ENCODE results near the gene ATP13A3.

ATP13A3 gene

DNA sequence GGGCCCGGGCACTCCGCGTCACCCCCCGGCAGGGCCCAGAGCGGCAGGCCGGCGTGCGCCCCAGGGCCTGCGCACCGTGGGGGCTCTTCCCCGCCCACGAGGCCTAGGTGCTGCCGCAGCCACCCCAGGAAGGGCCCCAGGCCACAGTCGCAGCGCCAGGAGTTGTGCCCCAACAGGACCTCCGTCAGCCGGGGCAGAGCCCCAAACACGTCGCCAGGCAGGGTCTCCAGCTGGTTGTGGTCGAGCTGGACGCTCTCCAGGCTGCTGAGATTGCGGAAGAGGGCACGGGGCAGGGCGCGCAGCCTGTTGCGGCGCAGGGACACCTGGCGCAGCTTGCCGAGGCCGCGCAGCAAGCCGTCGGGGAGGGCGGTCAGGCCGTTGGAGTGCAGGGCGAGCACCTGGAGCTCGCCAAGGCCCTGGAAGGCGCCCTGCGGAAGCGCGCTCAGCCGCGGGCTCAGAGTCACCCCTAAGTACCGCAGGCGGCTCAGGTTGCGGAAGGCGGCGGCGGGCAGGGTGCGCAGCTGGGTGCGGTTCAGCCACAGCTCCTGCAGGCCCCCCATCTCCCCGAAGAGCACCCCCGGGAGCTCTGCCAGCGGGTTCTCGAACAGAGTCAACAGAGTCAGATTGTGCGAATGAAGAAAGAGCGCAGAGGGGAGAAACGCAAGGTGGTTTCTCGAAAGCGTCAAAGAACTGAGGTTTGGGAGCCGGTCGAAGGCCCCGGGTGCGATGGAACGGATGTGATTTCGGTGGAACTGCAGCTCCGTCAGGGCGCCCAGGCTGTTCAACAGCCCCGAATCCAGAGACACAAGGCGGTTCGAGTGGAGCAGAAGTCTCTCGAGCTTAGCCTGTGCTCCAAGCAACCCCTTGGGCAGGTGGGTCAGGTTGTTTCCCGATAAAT is 89.7 kb downstream of the ATP13A3 start:
- H3K9me3 ChIP-seq (ENCODE audit: control insufficient read depth, insufficient read depth, low read length) = no peaks in the 10 kb centered on the region
- H3K9ac ChIP-seq (ENCODE audit: low read depth, low read length) = no peak overlapping the region
- peaks cover 2% of the 10 kb centered on the region for H3K4me1 ChIP-seq (ENCODE audit: control insufficient read depth, insufficient read depth, low read length)
- H3K4me3 ChIP-seq (ENCODE audit: low read depth, low read length) = peak overlapping the region; percentile 39
- H3K27me3 ChIP-seq (ENCODE audit: control insufficient read depth, insufficient read depth, low read length) = peaks cover 16% of the 10 kb centered on the region
- no peaks in the 10 kb centered on the region for H3K36me3 ChIP-seq (ENCODE audit: control insufficient read depth, insufficient read depth, low read length)

- H3K9ac ChIP-seq (ENCODE audit: low read depth, low read length) = no peak overlapping the region
These were observed 90.3 kb downstream of the ATP13A3 start for GRCh38 chr3:194396539-194396858.

DNA sequence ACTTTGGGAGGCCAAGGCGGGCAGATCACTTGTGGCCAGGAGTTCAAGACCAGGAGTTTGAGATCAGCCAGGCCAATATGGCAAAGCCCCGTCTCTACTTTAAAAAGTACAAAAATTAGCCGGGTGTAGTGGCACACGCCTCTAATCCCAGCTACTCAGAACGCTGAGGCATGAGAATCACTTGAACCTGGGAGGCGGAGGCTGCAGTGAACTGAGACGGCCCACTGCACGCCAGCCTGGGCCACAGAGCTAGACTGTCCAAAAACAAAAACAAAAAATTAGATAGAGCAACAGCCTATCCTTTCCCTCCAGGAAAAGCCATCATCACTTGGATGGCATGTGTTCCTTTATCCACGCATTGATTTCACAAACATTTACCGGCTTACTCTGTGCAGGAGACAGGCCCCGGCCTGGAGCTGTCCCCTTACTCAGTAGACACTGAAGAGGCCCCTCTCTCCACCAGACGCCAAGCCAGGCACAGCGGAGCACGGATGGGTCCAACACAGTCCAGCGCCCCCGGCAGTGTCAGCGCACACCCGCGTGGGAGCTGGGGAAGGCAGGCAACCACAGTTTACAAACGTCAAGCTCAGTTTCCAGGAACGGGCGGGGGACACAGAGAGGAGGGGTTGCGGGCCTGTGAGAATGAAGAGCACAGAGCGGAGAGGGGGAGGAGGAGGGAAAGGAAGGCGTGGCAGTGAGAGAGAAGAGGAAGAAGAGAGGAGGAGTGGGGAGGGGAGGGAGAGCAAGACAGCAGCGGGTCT is 90.8 kb downstream of the ATP13A3 start:
- Histone ChIP-seq H3K27me3 (ENCODE audit: control insufficient read depth, insufficient read depth, low read length) (peaks cover 16% of the 10 kb centered on the region), H3K9ac (ENCODE audit: low read depth, low read length) (no peak overlapping the region), H3K9me3 (ENCODE audit: control insufficient read depth, insufficient read depth, low read length) (no peaks in the 10 kb centered on the region), H3K4me3 (ENCODE audit: low read depth, low read length) (peak overlapping the region; percentile 35), H3K36me3 (ENCODE audit: control insufficient read depth, insufficient read depth, low read length) (no peaks in the 10 kb centered on the region), H3K4me1 (ENCODE audit: control insufficient read depth, insufficient read depth, low read length) (no peaks in the 10 kb centered on the region)

More at GRCh38 chr3:194396539-194396858, 90.3 kb downstream of the ATP13A3 start:
- Histone ChIP-seq H3K4me1 (ENCODE audit: control insufficient read depth, insufficient read depth, low read length) (no peaks in the 10 kb centered on the region), H3K27me3 (ENCODE audit: control insufficient read depth, insufficient read depth, low read length) (peaks cover 16% of the 10 kb centered on the region), H3K9me3 (ENCODE audit: control insufficient read depth, insufficient read depth, low read length) (no peaks in the 10 kb centered on the region), H3K36me3 (ENCODE audit: control insufficient read depth, insufficient read depth, low read length) (no peaks in the 10 kb centered on the region), H3K4me3 (ENCODE audit: low read depth, low read length) (peak overlapping the region; percentile 35)

DNA sequence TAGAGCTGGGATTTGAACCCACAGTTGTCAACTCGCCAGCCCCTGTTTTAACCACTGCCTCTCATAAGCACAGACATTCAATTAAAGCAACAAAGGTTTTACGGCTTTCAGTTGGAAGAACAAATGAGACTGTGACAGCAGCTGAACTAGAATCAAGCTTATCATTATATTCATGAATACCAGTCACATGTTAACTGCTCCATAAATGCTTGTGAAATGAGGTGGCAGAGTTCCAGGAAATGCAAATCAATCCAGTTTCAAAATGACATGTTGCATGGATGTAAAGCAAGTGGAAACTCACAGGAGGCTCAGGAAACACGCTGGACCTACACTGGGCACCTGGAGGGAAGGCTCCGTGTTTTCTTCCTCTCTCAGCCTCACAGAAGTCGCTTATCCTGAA is 91.6 kb downstream of the ATP13A3 start:
- no peaks in the 10 kb centered on the region for H3K9me3 ChIP-seq (ENCODE audit: control insufficient read depth, insufficient read depth, low read length)
- H3K4me3 ChIP-seq (ENCODE audit: low read depth, low read length) = no peak overlapping the region
- H3K9ac ChIP-seq (ENCODE audit: low read depth, low read length) = no peak overlapping the region
- no peaks in the 10 kb centered on the region for H3K36me3 ChIP-seq (ENCODE audit: control insufficient read depth, insufficient read depth, low read length)
- H3K4me1 ChIP-seq (ENCODE audit: control insufficient read depth, insufficient read depth, low read length) = no peaks in the 10 kb centered on the region
- peaks cover 16% of the 10 kb centered on the region for H3K27me3 ChIP-seq (ENCODE audit: control insufficient read depth, insufficient read depth, low read length)

DNA sequence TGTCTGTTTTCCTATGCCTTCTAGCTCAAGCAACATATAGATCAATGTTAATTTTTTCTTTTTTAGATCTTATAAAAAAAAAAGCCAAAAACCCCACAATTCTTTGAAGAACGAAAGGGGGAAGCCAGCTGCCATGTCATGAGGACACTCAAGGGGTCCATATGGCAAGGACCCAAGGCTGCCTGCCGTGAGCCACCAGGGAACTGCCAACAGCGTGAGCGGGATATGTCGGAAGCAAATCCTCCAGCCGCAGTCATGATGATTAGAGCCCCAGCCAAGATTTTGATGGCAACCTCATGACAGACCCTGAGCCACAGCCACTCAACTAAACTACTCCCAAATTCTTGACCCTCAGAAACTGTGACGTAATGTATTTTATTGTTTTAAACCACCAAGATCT is 94.2 kb downstream of the ATP13A3 start:
- Histone ChIP-seq H3K9ac (ENCODE audit: low read depth, low read length) (no peak overlapping the region), H3K27me3 (ENCODE audit: control insufficient read depth, insufficient read depth, low read length) (peaks cover 4% of the 10 kb centered on the region), H3K4me1 (ENCODE audit: control insufficient read depth, insufficient read depth, low read length) (no peaks in the 10 kb centered on the region), H3K9me3 (ENCODE audit: control insufficient read depth, insufficient read depth, low read length) (no peaks in the 10 kb centered on the region), H3K4me3 (ENCODE audit: low read depth, low read length) (no peak overlapping the region), H3K36me3 (ENCODE audit: control insufficient read depth, insufficient read depth, low read length) (no peaks in the 10 kb centered on the region)

DNA sequence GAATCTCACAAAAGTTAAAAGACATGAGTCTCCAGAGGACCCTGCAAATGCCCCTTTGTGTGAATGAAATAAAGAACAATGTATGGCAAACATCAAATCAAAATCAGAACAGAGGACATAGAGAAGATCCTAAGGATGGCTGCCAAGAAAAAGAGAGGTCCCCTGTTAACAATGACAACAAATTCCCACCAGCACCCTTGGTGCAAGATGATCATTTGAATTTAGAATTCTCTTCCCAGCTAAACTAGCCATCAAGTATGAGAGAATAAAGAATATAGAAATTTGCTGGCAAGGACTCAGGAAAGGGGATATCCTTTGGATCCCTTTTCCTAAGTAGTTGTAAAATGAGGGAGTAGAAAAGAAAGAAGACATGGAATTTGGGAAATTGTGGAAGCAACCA is 96.0 kb downstream of the ATP13A3 start:
- Histone ChIP-seq H3K9ac (ENCODE audit: low read depth, low read length) (no peak overlapping the region), H3K9me3 (ENCODE audit: control insufficient read depth, insufficient read depth, low read length) (no peaks in the 10 kb centered on the region), H3K27me3 (ENCODE audit: control insufficient read depth, insufficient read depth, low read length) (no peaks in the 10 kb centered on the region), H3K4me3 (ENCODE audit: low read depth, low read length) (no peak overlapping the region), H3K36me3 (ENCODE audit: control insufficient read depth, insufficient read depth, low read length) (no peaks in the 10 kb centered on the region), H3K4me1 (ENCODE audit: control insufficient read depth, insufficient read depth, low read length) (no peaks in the 10 kb centered on the region)

- H3K9ac ChIP-seq (ENCODE audit: low read depth, low read length) = no peak overlapping the region
- no peaks in the 10 kb centered on the region for H3K27me3 ChIP-seq (ENCODE audit: control insufficient read depth, insufficient read depth, low read length)
- H3K9me3 ChIP-seq (ENCODE audit: control insufficient read depth, insufficient read depth, low read length) = no peaks in the 10 kb centered on the region
- no peak overlapping the region for H3K4me3 ChIP-seq (ENCODE audit: low read depth, low read length)
- no peaks in the 10 kb centered on the region for H3K36me3 ChIP-seq (ENCODE audit: control insufficient read depth, insufficient read depth, low read length)
- H3K4me1 ChIP-seq (ENCODE audit: control insufficient read depth, insufficient read depth, low read length) = no peaks in the 10 kb centered on the region
These were observed 97.5 kb downstream of the ATP13A3 start for GRCh38 chr3:194389269-194389668.

GRCh38 chr3:194387926-194388418 is 98.8 kb downstream of the ATP13A3 start:
- H3K27me3 ChIP-seq (ENCODE audit: control insufficient read depth, insufficient read depth, low read length) = no peaks in the 10 kb centered on the region
- H3K4me1 ChIP-seq (ENCODE audit: control insufficient read depth, insufficient read depth, low read length) = no peaks in the 10 kb centered on the region
- H3K4me3 ChIP-seq (ENCODE audit: low read depth, low read length) = no peak overlapping the region
- no peaks in the 10 kb centered on the region for H3K9me3 ChIP-seq (ENCODE audit: control insufficient read depth, insufficient read depth, low read length)
- no peak overlapping the region for H3K9ac ChIP-seq (ENCODE audit: low read depth, low read length)
- no peaks in the 10 kb centered on the region for H3K36me3 ChIP-seq (ENCODE audit: control insufficient read depth, insufficient read depth, low read length)

DNA sequence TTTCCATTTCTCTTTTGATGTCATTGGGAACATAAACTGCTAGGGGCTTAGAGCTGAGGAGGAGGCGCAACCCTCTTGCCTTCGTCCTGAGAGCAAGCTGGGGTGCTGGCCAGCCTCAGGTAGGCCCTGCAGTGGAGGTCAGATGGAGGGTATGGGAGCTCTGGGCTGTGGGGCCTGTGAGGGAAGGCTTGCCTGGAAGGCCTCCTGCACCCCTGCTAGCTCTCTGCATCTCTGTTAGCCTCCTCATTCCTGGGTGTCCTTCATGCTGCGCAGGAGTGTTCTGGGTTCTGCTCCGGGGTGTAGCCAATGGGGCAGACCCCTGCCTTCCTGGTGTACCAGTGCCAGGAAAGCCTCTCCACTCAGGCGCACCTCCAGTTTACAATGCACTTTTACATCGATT is 99.5 kb downstream of the ATP13A3 start:
- Histone ChIP-seq H3K27me3 (ENCODE audit: control insufficient read depth, insufficient read depth, low read length) (no peaks in the 10 kb centered on the region), H3K36me3 (ENCODE audit: control insufficient read depth, insufficient read depth, low read length) (no peaks in the 10 kb centered on the region), H3K9ac (ENCODE audit: low read depth, low read length) (no peak overlapping the region), H3K4me3 (ENCODE audit: low read depth, low read length) (no peak overlapping the region), H3K9me3 (ENCODE audit: control insufficient read depth, insufficient read depth, low read length) (no peaks in the 10 kb centered on the region), H3K4me1 (ENCODE audit: control insufficient read depth, insufficient read depth, low read length) (no peaks in the 10 kb centered on the region)

DNA sequence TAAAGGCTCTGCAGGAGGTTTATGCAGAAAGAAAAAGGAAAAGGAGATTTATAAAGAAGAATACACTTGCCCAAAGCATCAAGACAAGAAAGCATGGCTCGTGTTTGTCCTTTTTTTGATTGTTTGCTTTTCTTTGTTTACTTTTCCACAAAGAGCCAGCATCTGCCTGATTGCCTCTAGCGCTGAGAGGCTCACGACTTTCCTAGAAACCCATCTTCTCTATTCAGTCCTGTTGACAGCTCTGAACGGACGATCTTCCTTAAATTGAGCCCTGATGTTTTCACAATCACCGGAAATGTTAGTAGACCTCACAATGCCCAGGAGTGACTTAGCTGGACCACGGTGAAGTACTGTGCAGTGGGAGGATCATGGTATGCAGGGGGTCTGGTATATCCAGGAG is 100.2 kb downstream of the ATP13A3 start:
- no peaks in the 10 kb centered on the region for H3K36me3 ChIP-seq (ENCODE audit: control insufficient read depth, insufficient read depth, low read length)
- no peak overlapping the region for H3K9ac ChIP-seq (ENCODE audit: low read depth, low read length)
- H3K4me1 ChIP-seq (ENCODE audit: control insufficient read depth, insufficient read depth, low read length) = no peaks in the 10 kb centered on the region
- no peaks in the 10 kb centered on the region for H3K27me3 ChIP-seq (ENCODE audit: control insufficient read depth, insufficient read depth, low read length)
- no peak overlapping the region for H3K4me3 ChIP-seq (ENCODE audit: low read depth, low read length)
- H3K9me3 ChIP-seq (ENCODE audit: control insufficient read depth, insufficient read depth, low read length) = no peaks in the 10 kb centered on the region

DNA sequence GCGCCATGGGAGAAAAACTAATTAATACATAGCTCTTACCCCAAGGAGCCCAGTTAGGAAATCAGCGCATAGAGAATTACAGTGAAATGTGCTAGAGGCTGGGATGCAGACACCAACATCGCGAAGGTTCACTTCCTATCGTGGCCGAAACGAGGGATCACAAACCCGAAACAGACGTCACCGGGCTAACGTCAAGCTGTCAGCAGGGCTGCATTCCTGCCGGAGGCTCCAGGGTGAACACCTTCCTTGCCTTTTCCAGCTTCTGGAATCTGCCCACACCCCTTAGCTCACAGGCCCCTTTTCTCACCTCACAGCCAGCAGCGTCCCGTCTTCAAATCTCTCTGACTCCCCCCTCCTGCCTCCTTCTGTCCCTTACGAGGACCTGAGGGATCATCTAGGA is 100.7 kb downstream of the ATP13A3 start:
- Histone ChIP-seq H3K27me3 (ENCODE audit: control insufficient read depth, insufficient read depth, low read length) (no peaks in the 10 kb centered on the region), H3K36me3 (ENCODE audit: control insufficient read depth, insufficient read depth, low read length) (no peaks in the 10 kb centered on the region), H3K4me1 (ENCODE audit: control insufficient read depth, insufficient read depth, low read length) (no peaks in the 10 kb centered on the region), H3K9me3 (ENCODE audit: control insufficient read depth, insufficient read depth, low read length) (no peaks in the 10 kb centered on the region), H3K9ac (ENCODE audit: low read depth, low read length) (no peak overlapping the region), H3K4me3 (ENCODE audit: low read depth, low read length) (no peak overlapping the region)

DNA sequence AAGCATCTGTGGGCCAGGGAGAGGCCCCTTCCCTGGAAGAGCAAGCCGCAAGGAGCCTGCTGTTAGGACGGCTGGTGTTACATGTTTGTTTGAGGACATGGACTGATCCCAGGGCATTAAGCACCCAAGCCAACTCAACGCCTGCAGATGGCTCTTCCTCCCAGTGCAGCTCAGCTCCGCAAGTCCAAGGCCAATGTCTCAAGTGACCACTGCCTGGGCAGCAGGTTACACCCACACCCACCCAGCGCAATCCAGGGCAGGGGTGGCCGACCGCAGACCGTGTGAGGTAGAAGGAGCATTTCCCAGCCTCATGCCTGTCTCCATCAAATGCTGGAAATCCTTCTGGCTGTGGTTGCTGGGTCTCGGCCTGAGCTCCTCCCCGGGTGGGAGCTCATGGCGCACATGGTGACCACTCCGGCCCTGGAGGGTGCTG is 102.2 kb downstream of the ATP13A3 start:
- Histone ChIP-seq H3K4me1 (ENCODE audit: control insufficient read depth, insufficient read depth, low read length) (no peaks in the 10 kb centered on the region), H3K4me3 (ENCODE audit: low read depth, low read length) (no peak overlapping the region), H3K36me3 (ENCODE audit: control insufficient read depth, insufficient read depth, low read length) (no peaks in the 10 kb centered on the region), H3K27me3 (ENCODE audit: control insufficient read depth, insufficient read depth, low read length) (no peaks in the 10 kb centered on the region), H3K9me3 (ENCODE audit: control insufficient read depth, insufficient read depth, low read length) (no peaks in the 10 kb centered on the region), H3K9ac (ENCODE audit: low read depth, low read length) (no peak overlapping the region)

Measured in iPS-15b (cell line).